NCI-H345 (cell line): ENCODE results near the gene CAMK2N1.

ENCODE experiments used
- DNase-seq: peaks from one replicate; lab custom pipeline; 2025; lab: John Stamatoyannopoulos, UW

Gene CAMK2N1

DNA sequence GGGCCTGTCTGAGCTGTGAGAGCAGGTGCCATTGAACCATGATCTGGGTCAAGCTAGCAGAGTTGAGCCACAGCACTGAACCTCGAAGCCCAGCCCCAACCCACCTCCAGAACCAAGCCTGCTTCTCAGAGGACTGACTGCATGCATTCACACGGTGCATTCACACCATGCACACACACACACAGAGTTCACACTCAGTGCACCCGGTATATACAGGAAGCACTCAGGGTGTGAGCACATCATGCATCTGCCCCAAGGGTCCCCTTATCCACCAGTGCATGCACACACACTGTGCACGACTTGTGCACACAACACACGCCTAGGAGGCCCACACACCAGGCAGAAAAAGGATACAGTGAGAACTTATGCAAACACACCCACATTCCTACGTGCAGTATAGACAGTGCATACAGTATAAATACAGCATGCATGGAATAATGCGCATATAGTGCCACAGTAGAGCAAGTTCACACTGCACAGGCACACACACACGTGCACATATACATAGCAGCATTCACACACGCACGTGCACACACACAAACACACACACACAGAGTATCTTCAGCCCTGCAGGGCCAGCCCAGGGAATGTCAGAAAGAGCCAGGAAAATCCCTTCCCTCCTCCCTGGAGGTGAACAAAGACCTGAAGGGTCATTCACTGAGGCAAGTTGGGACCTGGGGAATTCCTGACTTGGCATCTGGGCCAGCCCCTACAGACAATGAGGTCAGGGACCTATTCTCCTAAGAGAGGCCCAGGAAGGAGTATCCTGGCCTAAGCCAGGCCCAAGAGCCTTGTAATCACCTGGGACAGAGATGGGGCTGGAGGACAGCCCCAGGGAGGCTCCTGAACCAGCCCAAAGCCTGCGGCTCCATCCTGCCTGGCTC is 42.1 kb downstream of the CAMK2N1 start:
- DNase-seq = no peak

DNA sequence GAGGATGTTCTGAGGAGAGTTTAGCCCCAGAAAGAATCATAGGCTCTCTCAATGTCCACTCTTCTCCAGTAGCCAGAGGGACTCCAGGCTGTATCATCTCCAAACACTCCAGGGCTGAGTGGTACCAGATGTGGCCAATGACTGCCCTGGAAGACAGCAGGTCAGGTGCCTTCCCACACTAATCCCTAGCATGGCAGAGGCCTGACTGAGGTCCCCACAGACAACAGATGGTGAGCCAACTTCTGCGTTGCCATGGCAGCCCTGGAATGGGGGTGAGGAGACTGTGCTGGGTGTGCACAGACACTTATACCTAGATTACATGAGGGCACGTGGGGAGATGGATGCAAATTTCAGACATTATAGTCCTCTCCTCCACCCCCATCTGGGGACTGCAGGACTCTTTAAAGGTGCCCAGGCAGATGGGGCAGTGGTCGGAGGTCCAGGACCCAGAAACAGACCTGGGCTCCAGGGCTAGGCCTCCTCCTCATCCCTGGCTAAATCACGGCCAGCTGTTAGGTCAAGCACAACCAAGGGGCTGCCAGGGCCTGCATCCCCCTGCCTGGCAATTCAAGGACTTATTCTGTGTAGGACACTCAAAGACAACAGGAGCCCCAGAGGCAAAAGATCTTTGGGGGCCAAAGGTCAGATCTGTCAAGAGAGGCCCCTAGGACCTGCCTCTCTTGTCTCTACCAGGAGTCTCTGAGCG is 42.9 kb downstream of the CAMK2N1 start:
- no peak for DNase-seq

DNA sequence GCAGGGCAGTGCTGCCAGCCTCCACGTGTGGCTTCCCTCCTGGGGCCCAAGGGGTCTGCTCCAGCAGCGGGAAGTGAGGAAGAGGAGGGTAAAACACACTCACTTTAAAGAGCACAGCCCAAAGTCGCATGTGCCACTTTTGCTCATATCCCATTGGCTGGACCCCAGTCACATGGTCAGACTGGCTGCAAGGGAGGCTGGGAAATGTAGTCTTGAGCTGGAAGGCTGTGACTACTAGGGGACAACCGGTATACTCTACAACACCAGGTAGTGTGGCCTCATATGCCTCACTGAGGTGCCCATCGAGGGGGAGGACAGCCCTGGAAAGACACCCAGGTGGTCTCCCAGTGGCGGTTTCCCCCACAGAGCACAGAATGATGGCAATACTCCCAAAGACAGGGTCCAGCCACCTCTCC is 45.2 kb downstream of the CAMK2N1 start:
- no peak for DNase-seq

DNA sequence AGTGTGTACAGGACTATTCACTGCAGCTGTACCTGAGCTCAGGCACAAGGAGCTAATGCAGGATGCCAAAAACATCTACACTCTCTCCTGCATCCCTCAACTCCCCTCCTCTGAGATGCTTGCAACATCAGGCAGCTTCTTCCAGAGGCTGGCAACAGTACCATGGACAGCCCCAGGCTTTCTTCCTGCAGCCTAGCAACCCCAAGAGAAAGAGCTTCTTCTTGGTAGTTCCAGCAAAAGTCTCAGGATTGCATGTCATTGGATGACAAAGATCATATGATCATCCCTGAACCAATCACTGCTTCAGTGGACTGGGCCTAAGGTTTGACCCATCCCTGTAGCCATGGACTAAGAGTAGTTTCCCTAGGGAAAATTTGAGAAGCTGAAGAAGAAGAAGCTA is 46.7 kb downstream of the CAMK2N1 start:
- no peak for DNase-seq

DNA sequence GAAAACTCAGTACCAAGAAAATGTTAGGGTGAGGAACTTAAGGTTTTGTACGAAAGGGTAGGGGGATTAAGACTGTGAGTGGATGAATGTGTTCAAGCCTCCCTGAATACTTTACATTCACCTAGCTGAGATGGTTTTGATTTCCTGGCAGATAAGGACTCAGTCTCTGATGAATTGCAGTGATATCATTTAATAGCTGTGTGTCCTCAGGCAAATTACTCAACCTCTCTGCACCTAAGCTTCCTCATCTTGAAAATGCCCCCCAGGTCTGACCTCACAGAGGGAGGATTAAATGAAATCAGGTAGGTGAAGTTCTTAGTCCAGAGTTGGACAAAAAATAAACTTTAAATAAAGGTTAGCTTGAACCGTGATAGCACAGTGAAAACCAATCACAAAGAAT is 48.4 kb downstream of the CAMK2N1 start:
- DNase-seq = no peak

DNA sequence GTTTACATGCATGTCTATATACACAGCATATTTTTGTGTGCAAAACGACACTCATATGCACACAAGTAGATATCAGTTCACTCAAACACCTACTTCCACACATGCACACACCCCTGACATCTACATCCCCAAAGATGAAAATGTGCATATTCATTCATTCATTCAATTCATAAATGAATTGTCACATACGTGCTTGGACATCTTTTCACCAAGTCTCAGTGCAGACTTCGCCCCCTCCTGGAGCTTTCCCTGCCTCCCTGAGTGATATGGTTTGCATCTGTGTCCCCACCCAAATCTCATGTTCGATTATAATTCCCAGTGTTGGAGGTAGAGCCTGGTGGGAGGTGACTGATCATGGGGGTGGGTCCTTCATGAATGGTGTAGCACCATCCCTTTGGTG is 53.1 kb downstream of the CAMK2N1 start:
- no peak for DNase-seq
